Small intestine (tissue), 7 donors: ENCODE measurements around the gene FBH1. TPM values are rescaled to one million over a fixed set of nuclear protein-coding genes. Genes with fewer than 3 reads are reported as not detected.

Source experiments
- DNase-seq, 2 donors: peaks; one replicate each; pipeline versions ENCODE4 v3.0.0 to v3.0.0-alpha.2; 2013
- FAIRE-seq: peaks from 2 replicates; lab custom pipeline; 2012; peaks lifted over from hg19 to GRCh38; lab: Jason Lieb, UNC
- H3K27ac ChIP-seq, 3 donors: one replicate each; pipeline ENCODE4 v1.5.1; 2013; ENCODE audit warnings: low read length in 2 of 3, mild to moderate bottlenecking in 2 of 3, control low read depth in 1 of 3, inconsistent platforms in 1 of 3, low read depth in 1 of 3, moderate library complexity in 1 of 3
- H3K27me3 ChIP-seq, 3 donors: one replicate each; pipeline ENCODE4 v1.6.1; 2013; ENCODE audit warnings: low read length in 3 of 3, inconsistent platforms in 1 of 3; ENCODE audit not compliant: control insufficient read depth in 3 of 3, insufficient read depth in 3 of 3
- H3K36me3 ChIP-seq, 3 donors: one replicate each; pipeline ENCODE4 v1.6.1; 2013; ENCODE audit warnings: low read length in 3 of 3, inconsistent platforms in 1 of 3, low read depth in 1 of 3, mild to moderate bottlenecking in 1 of 3, moderate library complexity in 1 of 3; ENCODE audit not compliant: control insufficient read depth in 3 of 3, insufficient read depth in 2 of 3
- H3K4me1 ChIP-seq, 3 donors: one replicate each; pipeline ENCODE4 v1.6.1; 2013; ENCODE audit warnings: low read length in 2 of 3, inconsistent platforms in 1 of 3, low read depth in 1 of 3, mild to moderate bottlenecking in 1 of 3, moderate library complexity in 1 of 3; ENCODE audit not compliant: control insufficient read depth in 3 of 3, insufficient read depth in 2 of 3
- H3K4me3 ChIP-seq, 3 donors: one replicate each; pipeline ENCODE4 v1.5.1; 2013; ENCODE audit warnings: low read length in 3 of 3, control low read depth in 1 of 3, inconsistent platforms in 1 of 3, low read depth in 1 of 3, mild to moderate bottlenecking in 1 of 3, moderate library complexity in 1 of 3
- H3K9me3 ChIP-seq, 2 donors: one replicate each; pipeline ENCODE4 v1.6.1; 2013; ENCODE audit warnings: low read depth in 1 of 2, low read length in 1 of 2; ENCODE audit not compliant: control insufficient read depth in 2 of 2, insufficient read depth in 1 of 2
- WGBS, 3 donors: extraction: QIAGEN DNeasy Blood & Tissue Kit; methylation state at CpG; one replicate each; pipeline ENCODE4 v1.1.7; 2013; 5-methylcytosine and 5-hydroxymethylcytosine counted together
- polyA plus RNA-seq, 4 donors: library from polyadenylated mRNA; stranded (reverse) in 3 of 4; unstranded in 1 of 4; fragments of 200-250 nt in 3 of 4; fragments of 120-200 nt in 1 of 4; gene quantifications; one replicate each; pipeline versions ENCODE4 v1.2.1 to v1.2.3, GENCODE V29; 2013
- donor health status: healthy with polysubstance abuse.
- donor health status: control.
- donor health status: control.
- donor health status: Bipolar disorder and iron deficiency.
- donor health status: healthy.

Gene FBH1
- polyA plus RNA-seq, 4 donors = 38.8 to 89.9 (median 67.5) TPM

GRCh38 chr10:5887029-5887428 is 3.0 kb upstream of the FBH1 start:
- WGBS, 3 donors = 25 to 48% (median 34%) methylated on average over 1 of the region's 1 CpG
- DNase-seq (peak in 1 of 2 donors; percentile 9), FAIRE-seq (no peak)
- no peak overlapping the region for H3K27ac ChIP-seq
- no peaks in the 10 kb centered on the region for H3K9me3 ChIP-seq
- no peaks in the 10 kb centered on the region for H3K27me3 ChIP-seq
- peaks cover 4 to 11% (median 9%) of the 10 kb centered on the region in 3 donors for H3K4me1 ChIP-seq
- peaks cover 0 to 35% (median 3%) of the 10 kb centered on the region in 3 donors for H3K36me3 ChIP-seq
- H3K4me3 ChIP-seq = no peak overlapping the region

DNA sequence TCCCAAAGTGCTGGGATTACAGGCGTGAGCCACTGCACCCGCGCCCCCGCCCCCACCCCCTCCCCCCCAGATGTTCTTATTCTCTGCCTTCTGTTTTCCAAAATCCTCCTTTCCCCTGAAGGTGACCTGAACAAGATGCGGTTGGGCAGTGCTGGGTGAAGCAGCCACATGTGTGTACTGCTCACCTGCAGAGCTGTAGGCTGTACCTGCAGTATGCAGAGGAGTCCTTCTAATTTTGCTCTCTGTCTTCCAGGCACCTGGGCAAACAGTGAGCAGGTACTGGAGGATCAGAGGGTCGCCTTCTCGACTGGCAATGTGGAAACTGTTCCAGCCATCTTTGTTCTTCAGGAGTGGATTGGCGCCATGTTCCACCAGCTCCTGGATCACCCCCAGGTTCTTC is 2.4 kb upstream of the FBH1 start:
- FAIRE-seq (no peak), DNase-seq (no peak)
- 92 to 96% (median 94%) methylated on average over 8 of the region's 8 CpGs for WGBS, 3 donors

GRCh38 chr10:5888351-5888750 is 1.7 kb upstream of the FBH1 start:
- Histone ChIP-seq H3K27ac (peak overlapping the region in 1 of 3 donors; percentile 1), H3K4me1 (peaks cover 4 to 11% (median 10%) of the 10 kb centered on the region in 3 donors), H3K36me3 (peaks cover 0 to 29% (median 2%) of the 10 kb centered on the region in 3 donors), H3K4me3 (peak overlapping the region in 2 of 3 donors; percentile 44 to 93), H3K9me3 (no peaks in the 10 kb centered on the region), H3K27me3 (no peaks in the 10 kb centered on the region)
- peak in 1 of 2 donors; percentile 25 for DNase-seq
- no peak for FAIRE-seq
- 11 to 26% (median 24%) methylated on average over 10 of the region's 10 CpGs for WGBS, 3 donors

More for the DNA sequence above, 2.4 kb upstream of the FBH1 start:
- Histone ChIP-seq H3K27me3 (no peaks in the 10 kb centered on the region), H3K9me3 (no peaks in the 10 kb centered on the region), H3K36me3 (peaks cover 0 to 34% (median 2%) of the 10 kb centered on the region in 3 donors), H3K27ac (no peak overlapping the region), H3K4me1 (peaks cover 4 to 11% (median 10%) of the 10 kb centered on the region in 3 donors), H3K4me3 (no peak overlapping the region)

DNA sequence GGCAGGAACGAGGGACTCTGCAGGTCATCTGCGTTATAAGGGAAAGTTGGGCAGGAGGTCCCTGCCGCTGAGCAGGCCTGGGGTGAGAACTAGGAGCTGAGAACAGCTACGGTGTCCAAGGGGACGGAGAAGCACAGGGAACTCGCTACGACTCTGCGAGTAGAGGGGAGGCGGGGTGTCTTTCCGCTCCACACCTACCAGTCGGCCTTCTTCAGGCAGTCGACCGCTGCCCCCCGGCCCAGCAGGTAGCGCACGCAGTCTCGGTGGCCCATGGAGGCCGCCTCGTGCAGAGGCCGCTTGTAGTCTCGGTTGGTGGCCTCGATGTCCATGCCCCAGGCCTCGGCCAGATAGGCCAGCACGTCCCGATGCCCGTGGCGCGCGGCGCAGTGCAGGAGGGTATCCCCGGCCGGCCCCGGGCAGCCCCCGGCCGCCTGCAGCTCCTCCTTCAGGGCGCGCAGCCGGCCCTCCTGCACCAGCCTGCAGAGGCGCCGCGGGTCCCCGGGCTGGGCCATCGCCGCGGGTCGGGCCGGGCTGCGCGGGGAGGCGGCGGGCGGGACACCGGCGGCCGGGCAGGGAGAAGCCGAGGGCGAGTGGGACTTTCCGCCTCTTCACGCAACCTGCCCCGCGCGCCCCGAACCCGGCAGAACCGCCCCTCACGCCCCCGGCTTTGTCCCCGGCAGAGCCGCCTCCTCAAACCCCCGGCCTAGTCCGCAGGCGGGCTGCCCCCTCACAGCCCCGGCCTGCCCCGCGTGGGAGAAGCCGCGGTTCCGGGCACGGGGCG is 1.0 kb upstream of the FBH1 start:
- Histone ChIP-seq H3K27ac (peak overlapping the region; percentile 53 to 80 (median 78)), H3K4me3 (peak overlapping the region; percentile 82 to 93 (median 83)), H3K9me3 (no peaks in the 10 kb centered on the region), H3K27me3 (no peaks in the 10 kb centered on the region), H3K4me1 (peaks cover 4 to 11% (median 10%) of the 10 kb centered on the region in 3 donors), H3K36me3 (peaks cover 0 to 27% (median 2%) of the 10 kb centered on the region in 3 donors)
- no peak for FAIRE-seq
- peak; percentile 31 to 69 for DNase-seq
- 1% methylated on average over 66 to 80 of the region's 80 CpGs for WGBS, 3 donors

GRCh38 chr10:5890452-5890915 is 441 bp downstream of the FBH1 start:
- Histone ChIP-seq H3K4me3 (peak overlapping the region; percentile 84 to 98 (median 97)), H3K27ac (peak overlapping the region; percentile 13 to 84 (median 35)), H3K36me3 (peaks cover under 1 to 24% (median 2%) of the 10 kb centered on the region in 3 donors), H3K9me3 (no peaks in the 10 kb centered on the region), H3K4me1 (peaks cover 4 to 11% (median 10%) of the 10 kb centered on the region in 3 donors), H3K27me3 (no peaks in the 10 kb centered on the region)
- 0 to 1% (median 1%) methylated on average over 15 to 40 of the region's 40 CpGs for WGBS, 3 donors
- DNase-seq (peak; percentile 55), FAIRE-seq (no peak)

DNA sequence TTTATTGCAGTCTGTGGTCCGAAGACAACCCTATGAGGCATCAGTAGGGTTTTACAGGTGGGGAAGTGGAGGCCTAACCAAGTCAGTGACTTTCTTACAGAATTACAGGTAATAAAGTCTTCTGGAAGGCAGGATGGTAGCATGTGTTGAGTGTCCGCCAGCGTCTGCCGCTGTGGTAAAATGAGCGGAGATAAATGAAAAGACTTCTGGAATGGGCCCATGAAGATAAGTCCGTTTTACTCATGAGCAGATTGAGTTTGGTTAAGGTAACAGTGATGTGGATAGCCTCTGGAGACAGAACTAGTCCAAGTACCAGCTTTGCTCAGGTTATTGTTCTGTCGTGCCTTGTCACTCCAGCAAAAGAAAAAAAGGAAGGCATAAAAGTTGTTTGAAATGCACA is 966 bp downstream of the FBH1 start:
- DNase-seq (no peak), FAIRE-seq (no peak)
- H3K27ac ChIP-seq = peak overlapping the region; percentile 13 to 84 (median 35)
- 20 to 56% (median 36%) methylated on average over 7 of the region's 7 CpGs for WGBS, 3 donors
- peak overlapping the region in 2 of 3 donors; percentile 84 to 98 for H3K4me3 ChIP-seq
- no peaks in the 10 kb centered on the region for H3K27me3 ChIP-seq
- peaks cover 4 to 11% (median 10%) of the 10 kb centered on the region in 3 donors for H3K4me1 ChIP-seq
- peaks cover 2 to 30% (median 3%) of the 10 kb centered on the region in 3 donors for H3K36me3 ChIP-seq
- no peaks in the 10 kb centered on the region for H3K9me3 ChIP-seq

GRCh38 chr10:5892007-5892406 is 2.0 kb downstream of the FBH1 start:
- FAIRE-seq (no peak), DNase-seq (no peak)
- 79 to 95% (median 91%) methylated on average over 8 of the region's 8 CpGs for WGBS, 3 donors
- Histone ChIP-seq H3K4me3 (no peak overlapping the region), H3K9me3 (no peaks in the 10 kb centered on the region), H3K27ac (no peak overlapping the region), H3K36me3 (peaks cover 2 to 29% (median 8%) of the 10 kb centered on the region in 3 donors), H3K4me1 (peaks cover 4 to 10% (median 9%) of the 10 kb centered on the region in 3 donors), H3K27me3 (no peaks in the 10 kb centered on the region)

GRCh38 chr10:5893321-5893720 is 3.3 kb downstream of the FBH1 start:
- H3K27ac ChIP-seq = no peak overlapping the region
- H3K4me3 ChIP-seq = no peak overlapping the region
- no peaks in the 10 kb centered on the region for H3K27me3 ChIP-seq
- FAIRE-seq = no peak
- peaks cover 2 to 10% (median 7%) of the 10 kb centered on the region in 3 donors for H3K4me1 ChIP-seq
- 82 to 94% (median 92%) methylated on average over 2 of the region's 2 CpGs for WGBS, 3 donors
- H3K9me3 ChIP-seq = peaks cover 0 to 5% of the 10 kb centered on the region in 2 donors
- peaks cover 0 to 34% (median 11%) of the 10 kb centered on the region in 3 donors for H3K36me3 ChIP-seq
- no peak for DNase-seq
